ENCODE measurements around the gene ILF2. TPM values are rescaled to one million over a fixed set of nuclear protein-coding genes. Genes with fewer than 3 reads are reported as not detected.
"Not testable (repeated sequence)": the region's sequence is repeated elsewhere in the genome, so short reads cannot be mapped to it uniquely, and the experiment has no call there.

The ILF2 gene
- total RNA-seq, 4 donors from 2014 or later = 111 to 167 (median 151) TPM

GRCh38 chr1:153643816-153644215 lies 27.0 kb downstream of the ILF2 start:
- no peak for TF ChIP-seq POLR2A (IDR thresholded peaks at IDR 0.05)
- no peak for TF ChIP-seq CTCF (IDR thresholded peaks at IDR 0.05)
- peaks cover 17 to 24% of the 10 kb centered on the region in 2 donors for H3K4me1 ChIP-seq
- intact Hi-C loops (cut with DNase I) = no loop called here
- no peaks in the 10 kb centered on the region for H3K27me3 ChIP-seq
- no peaks in the 10 kb centered on the region for H3K9me3 ChIP-seq
- H3K27ac ChIP-seq = peak overlapping the region in 1 of 3 donors; percentile 16
- H3K4me3 ChIP-seq (replicated peaks in 1 of 3) = no peak overlapping the region
- peaks cover 54 to 65% of the 10 kb centered on the region in 2 donors for H3K36me3 ChIP-seq
- no peak for DNase-seq

GRCh38 chr1:153643100-153643499 lies 27.7 kb downstream of the ILF2 start:
- H3K4me1 ChIP-seq = peaks cover 13 to 19% of the 10 kb centered on the region in 2 donors
- H3K9me3 ChIP-seq = no peaks in the 10 kb centered on the region
- WGBS, 2 donors = 92 to 94% methylated on average over 11 of the region's 11 CpGs
- H3K27me3 ChIP-seq = no peaks in the 10 kb centered on the region
- DNase-seq = no peak
- H3K36me3 ChIP-seq = peaks cover 61 to 72% of the 10 kb centered on the region in 2 donors
- no peak overlapping the region for H3K4me3 ChIP-seq (replicated peaks in 1 of 3)
- H3K27ac ChIP-seq = peak overlapping the region in 1 of 3 donors; percentile 16
- intact Hi-C loops (cut with DNase I) = no loop called here
- TF ChIP-seq POLR2A (IDR thresholded peaks at IDR 0.05) (no peak), CTCF (IDR thresholded peaks at IDR 0.05) (no peak)

- Histone ChIP-seq H3K27me3 (no peaks in the 10 kb centered on the region), H3K4me1 (peaks cover 7 to 9% of the 10 kb centered on the region in 2 donors), H3K36me3 (peaks cover 67 to 82% of the 10 kb centered on the region in 2 donors), H3K27ac (no peak overlapping the region), H3K9me3 (no peaks in the 10 kb centered on the region), H3K4me3 (replicated peaks in 1 of 3) (no peak overlapping the region)
- TF ChIP-seq POLR2A (IDR thresholded peaks at IDR 0.05) = no peak
- TF ChIP-seq CTCF (IDR thresholded peaks at IDR 0.05) = no peak
- intact Hi-C loops (cut with DNase I) = no loop called here
- 89% methylated on average over 11 of the region's 11 CpGs for WGBS, 2 donors
- no peak for DNase-seq
These were observed 28.6 kb downstream of the ILF2 start for GRCh38 chr1:153642161-153642560.

- H3K4me3 ChIP-seq (replicated peaks in 1 of 3) = no peak overlapping the region
- 68 to 69% methylated on average over 6 of the region's 6 CpGs for WGBS, 2 donors
- TF ChIP-seq CTCF (IDR thresholded peaks at IDR 0.05) (no peak), POLR2A (IDR thresholded peaks at IDR 0.05) (no peak)
- intact Hi-C loops (cut with DNase I) = no loop called here
- no peak overlapping the region for H3K27ac ChIP-seq
- DNase-seq = no peak
- H3K4me1 ChIP-seq = peaks cover 8 to 10% of the 10 kb centered on the region in 2 donors
- H3K27me3 ChIP-seq = no peaks in the 10 kb centered on the region
- H3K36me3 ChIP-seq = peaks cover 75 to 93% of the 10 kb centered on the region in 2 donors
- H3K9me3 ChIP-seq = no peaks in the 10 kb centered on the region
These were observed 29.9 kb downstream of the ILF2 start for GRCh38 chr1:153640861-153641260.

GRCh38 chr1:153640213-153640612 lies 30.6 kb downstream of the ILF2 start:
- H3K9me3 ChIP-seq; H3K27me3 ChIP-seq; H3K27ac ChIP-seq; DNase-seq; intact Hi-C loops (cut with DNase I); H3K4me3 ChIP-seq (replicated peaks in 1 of 3): not testable (repeated sequence)
- Histone ChIP-seq H3K4me1 (peaks cover 14 to 17% of the 10 kb centered on the region in 2 donors), H3K36me3 (peaks cover 69 to 87% of the 10 kb centered on the region in 2 donors)
- 97 to 98% methylated on average over 5 of the region's 5 CpGs for WGBS, 2 donors

- TF ChIP-seq CTCF (IDR thresholded peaks at IDR 0.05) (no peak), POLR2A (IDR thresholded peaks at IDR 0.05) (no peak)
- no peak overlapping the region for H3K4me3 ChIP-seq (replicated peaks in 1 of 3)
- H3K27me3 ChIP-seq = no peaks in the 10 kb centered on the region
- peaks cover 18 to 20% of the 10 kb centered on the region in 2 donors for H3K4me1 ChIP-seq
- no peak for DNase-seq
- intact Hi-C loops (cut with DNase I) = no loop called here
- H3K27ac ChIP-seq = no peak overlapping the region
- no peaks in the 10 kb centered on the region for H3K9me3 ChIP-seq
- H3K36me3 ChIP-seq = peaks cover 64 to 78% of the 10 kb centered on the region in 2 donors
- 86 to 91% methylated on average over 3 of the region's 3 CpGs for WGBS, 2 donors
These were observed 31.5 kb downstream of the ILF2 start for GRCh38 chr1:153639280-153639679.

Measured in thyroid gland (tissue), 4 donors.